A549 (cell line): ENCODE results near the gene PIP5K1B. TPM values are rescaled to one million over a fixed set of nuclear protein-coding genes. Genes with fewer than 3 reads are reported as not detected.

Experiments
- ATAC-seq, 2 experiments: fragments of 200-7000 bp in 1 of 2; fragments of >200 bp in 1 of 2; cut with Nextera tagmentation in 1 of 2; cut with Tn5 transposase in 1 of 2; 3 replicates each; pipeline versions ENCODE4 v1.8.0 to v1.9.1; 2018 to 2020; ENCODE audit warnings: mild to moderate bottlenecking in 1 of 2, moderate library complexity in 1 of 2
- CTCF ChIA-PET: fragments of 300-600 bp; sonication (Branson Sonifier 250); formaldehyde crosslinking; extraction: SDS; loops from one replicate; lab custom pipeline; 2021; ENCODE audit warnings: antibody characterized with exemption, inconsistent platforms; lab: Yijun Ruan, JAX
- POLR2A ChIA-PET: fragments of 350-600 bp; formaldehyde crosslinking; extraction: SDS; loops from one replicate; lab custom pipeline; 2021; ENCODE audit warnings: antibody characterized with exemption, inconsistent platforms; lab: Yijun Ruan, JAX
- DNase-seq, 2 experiments: peaks; one replicate each; pipeline versions ENCODE4 v3.0.0 to v3.0.0-alpha.2; 2011 to 2016; ENCODE audit warnings: low read depth in 1 of 2, low spot score in 1 of 2
- FAIRE-seq: peaks from 2 replicates; lab custom pipeline; 2011; peaks lifted over from hg19 to GRCh38; lab: Jason Lieb, UNC
- H3K27ac ChIP-seq, 2 experiments: fragments of >200 bp; sonication (Bioruptor Twin); formaldehyde crosslinking; 3 replicates each; pipeline ENCODE4 v1.5.1; 2016 to 2017
- H3K4me1 ChIP-seq: fragments of >200 bp; sonication (Bioruptor Twin); formaldehyde crosslinking; 3 replicates; pipeline ENCODE4 v1.6.1; 2016
- H3K4me2 ChIP-seq: fragments of >200 bp; sonication (Bioruptor Twin); formaldehyde crosslinking; 3 replicates; pipeline ENCODE4 v1.6.1; 2016
- H3K4me3 ChIP-seq: fragments of >200 bp; sonication (Bioruptor Twin); formaldehyde crosslinking; 3 replicates; pipeline ENCODE4 v1.5.1; 2016
- H3K9me3 ChIP-seq: fragments of >200 bp; sonication (Bioruptor Twin); formaldehyde crosslinking; 3 replicates; pipeline ENCODE4 v1.6.1; 2016
- CEBPB ChIP-seq, 2 experiments: fragments of >200 bp in 1 of 2; sonication (Bioruptor Twin) in 1 of 2; formaldehyde crosslinking in 1 of 2; IDR thresholded peaks; 2 replicates each; pipeline ENCODE4 v1.6.1; 2012 to 2016
- EHF ChIP-seq: fragments of 250-450 bp; sonication (Bioruptor Pico); IDR thresholded peaks from 2 replicates; pipeline ENCODE4 v1.5.0; 2020; ENCODE audit warnings: mild to moderate bottlenecking
- EHMT2 ChIP-seq: fragments of 200-600 bp; sonication (generic); IDR thresholded peaks from 2 replicates; pipeline ENCODE4 v1.6.1; 2016; ENCODE audit warnings: antibody characterized with exemption, low read depth, mild to moderate bottlenecking, moderate library complexity
- EP300 ChIP-seq, 2 experiments: fragments of >200 bp; sonication (Bioruptor Twin); formaldehyde crosslinking; IDR thresholded peaks; 2 replicates in 1 of 2; 3 replicates in 1 of 2; pipeline ENCODE4 v1.6.1; 2016 to 2017
- FOSB ChIP-seq: fragments of 250-450 bp; sonication (Bioruptor Pico); IDR thresholded peaks from 2 replicates; pipeline ENCODE4 v1.5.0; 2020; ENCODE audit warnings: mild to moderate bottlenecking, moderate library complexity
- GATA3 ChIP-seq: IDR thresholded peaks from 2 replicates; pipeline ENCODE4 v1.6.1; 2012; ENCODE audit warnings: borderline replicate concordance
- HOXB13 ChIP-seq: fragments of 250-450 bp; sonication (Bioruptor Pico); IDR thresholded peaks from 2 replicates; pipeline ENCODE4 v1.5.0; 2020; ENCODE audit warnings: low read depth, mild to moderate bottlenecking, moderate library complexity
- HOXB5 ChIP-seq: fragments of 250-450 bp; sonication (Bioruptor Pico); IDR thresholded peaks from 2 replicates; pipeline ENCODE4 v1.5.0; 2020; ENCODE audit warnings: mild to moderate bottlenecking, moderate library complexity
- MAZ ChIP-seq: fragments of 150-350 bp; IDR thresholded peaks from 2 replicates; pipeline ENCODE4 v1.6.1; 2014; ENCODE audit warnings: antibody characterized with exemption, low read depth, low read length, borderline replicate concordance
- NPAS2 ChIP-seq: fragments of 250-450 bp; sonication (Bioruptor Pico); IDR thresholded peaks from 2 replicates; pipeline ENCODE4 v1.8.0; 2022; ENCODE audit warnings: mild to moderate bottlenecking, moderate library complexity, borderline replicate concordance
- NR3C1 ChIP-seq: fragments of >200 bp; sonication (Bioruptor Twin); formaldehyde crosslinking; IDR thresholded peaks from 3 replicates; pipeline ENCODE4 v1.6.1; 2017
- POLR2A ChIP-seq: IDR thresholded peaks from 2 replicates; pipeline ENCODE4 v1.6.1; 2012; ENCODE audit warnings: mild to moderate bottlenecking, low read length
- RAD21 ChIP-seq, 2 experiments: fragments of >200 bp in 1 of 2; sonication (Bioruptor Twin) in 1 of 2; formaldehyde crosslinking in 1 of 2; IDR thresholded peaks in 1 of 2; conservative IDR thresholded peaks in 1 of 2; 2 replicates in 1 of 2; 3 replicates in 1 of 2; pipeline ENCODE4 v1.6.1; 2012 to 2018; ENCODE audit warnings: inconsistent platforms in 1 of 2
- TFCP2L1 ChIP-seq: fragments of 250-450 bp; sonication (Bioruptor Pico); IDR thresholded peaks from 2 replicates; pipeline ENCODE4 v1.5.0; 2021; ENCODE audit warnings: mild to moderate bottlenecking
- TP53 ChIP-seq: fragments of 250-450 bp; sonication (Bioruptor Pico); IDR thresholded peaks from 2 replicates; pipeline ENCODE4 v1.5.0; 2021; ENCODE audit warnings: mild to moderate bottlenecking, moderate library complexity
- ZC3H11A ChIP-seq: fragments of 450-650 bp; IDR thresholded peaks from 2 replicates; pipeline ENCODE4 v1.6.1; 2014; ENCODE audit warnings: antibody characterized with exemption, mild to moderate bottlenecking
- ZFP36 ChIP-seq: fragments of 450-650 bp; IDR thresholded peaks from 2 replicates; pipeline ENCODE4 v1.6.1; 2014; ENCODE audit warnings: borderline replicate concordance; ENCODE audit not compliant: partially characterized antibody
- WGBS: methylation state at CpG from one replicate; pipeline ENCODE4 v1.1.6; 2017; ENCODE audit errors: missing lambda C conversion rate; 5-methylcytosine and 5-hydroxymethylcytosine counted together
- polyA plus RNA-seq, 4 experiments: library from polyadenylated mRNA; depleted of rRNA in 3 of 4; stranded (reverse); fragments of >200 nt; fragmentation: RNase III in 1 of 4; extraction: RNeasy Plus Mini Kit Qiagen cat#74134 plus additional on column Dnase treatment in 1 of 4; gene quantifications; 2 replicates in 3 of 4; 3 replicates in 1 of 4; pipeline ENCODE4 v1.2.3, GENCODE V29; 2011 to 2017
- TF ChIP-seq, protein P1 (sequence below): fragments of 250-450 bp; sonication (Bioruptor Pico); IDR thresholded peaks from 2 replicates; pipeline ENCODE4 v1.5.0; 2021; ENCODE audit warnings: mild to moderate bottlenecking, moderate library complexity, borderline replicate concordance
- TF ChIP-seq, protein P2 (sequence below): fragments of >200 bp; sonication (Bioruptor Twin); formaldehyde crosslinking; IDR thresholded peaks from 3 replicates; pipeline ENCODE4 v1.5.1; 2016
- TF ChIP-seq, protein P3 (sequence below): fragments of >200 bp; sonication (Bioruptor Twin); formaldehyde crosslinking; IDR thresholded peaks from 2 replicates; pipeline ENCODE4 v1.6.1; 2016
- TF ChIP-seq, protein P4 (sequence below): fragments of 250-450 bp; sonication (Bioruptor Pico); IDR thresholded peaks from 2 replicates; pipeline ENCODE4 v1.5.0; 2020; ENCODE audit warnings: low read depth, mild to moderate bottlenecking, moderate library complexity
- TF ChIP-seq, protein P5 (sequence below): fragments of >200 bp; sonication (Bioruptor Twin); formaldehyde crosslinking; IDR thresholded peaks from 3 replicates; pipeline ENCODE4 v1.6.1; 2016
- TF ChIP-seq, protein P6 (sequence below): fragments of 150-350 bp; IDR thresholded peaks from 2 replicates; pipeline ENCODE4 v1.6.1; 2014; ENCODE audit warnings: low read depth, mild to moderate bottlenecking, low read length

The PIP5K1B gene
- polyA plus RNA-seq, 2 of the 4 experiments (the other 2 are of a cell fraction), result not detected

DNA sequence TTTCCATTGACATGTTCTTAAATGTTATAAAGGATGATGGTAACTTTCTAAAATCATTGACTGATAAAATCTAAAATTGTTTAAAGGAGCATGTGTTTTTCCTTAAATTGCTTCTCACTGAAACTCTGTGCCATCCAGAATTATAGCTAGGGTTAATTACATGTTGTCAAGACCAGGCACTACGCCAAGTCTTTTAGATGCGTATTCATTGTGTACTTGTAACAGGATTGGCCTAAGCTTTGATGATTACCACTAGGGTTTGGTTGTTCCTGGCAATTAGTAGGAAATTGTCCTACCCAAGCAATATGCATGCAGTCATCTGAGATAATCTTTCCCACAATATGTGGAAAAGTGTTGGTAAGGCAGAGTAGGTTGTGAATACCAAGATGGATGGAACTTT, 265.1 kb downstream of the PIP5K1B start:
- H3K4me3 ChIP-seq, result no peak overlapping the region
- WGBS, result 78% methylated on average over 2 of the region's 2 CpGs
- CTCF ChIA-PET, result no interaction called here
- no peak for FAIRE-seq
- H3K27ac ChIP-seq, result no peak overlapping the region
- no peak overlapping the region for H3K4me2 ChIP-seq
- no peak for DNase-seq
- H3K4me1 ChIP-seq, result no peaks in the 10 kb centered on the region
- ATAC-seq, result no peak
- no peak for TF ChIP-seq HOXB5 (CRISPR knock-in tag)
- no peak for TF ChIP-seq HOXB13 (CRISPR knock-in tag)
- TF ChIP-seq, protein P1, sequence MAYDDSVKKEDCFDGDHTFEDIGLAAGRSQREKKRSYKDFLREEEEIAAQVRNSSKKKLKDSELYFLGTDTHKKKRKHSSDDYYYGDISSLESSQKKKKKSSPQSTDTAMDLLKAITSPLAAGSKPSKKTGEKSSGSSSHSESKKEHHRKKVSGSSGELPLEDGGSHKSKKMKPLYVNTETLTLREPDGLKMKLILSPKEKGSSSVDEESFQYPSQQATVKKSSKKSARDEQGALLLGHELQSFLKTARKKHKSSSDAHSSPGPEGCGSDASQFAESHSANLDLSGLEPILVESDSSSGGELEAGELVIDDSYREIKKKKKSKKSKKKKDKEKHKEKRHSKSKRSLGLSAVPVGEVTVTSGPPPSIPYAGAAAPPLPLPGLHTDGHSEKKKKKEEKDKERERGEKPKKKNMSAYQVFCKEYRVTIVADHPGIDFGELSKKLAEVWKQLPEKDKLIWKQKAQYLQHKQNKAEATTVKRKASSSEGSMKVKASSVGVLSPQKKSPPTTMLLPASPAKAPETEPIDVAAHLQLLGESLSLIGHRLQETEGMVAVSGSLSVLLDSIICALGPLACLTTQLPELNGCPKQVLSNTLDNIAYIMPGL (CRISPR knock-in tag), result no peak
- no peak for TF ChIP-seq GATA3
- TF ChIP-seq ZC3H11A, result no peak
- no peak for TF ChIP-seq FOSB (CRISPR knock-in tag)
- POLR2A ChIA-PET, result no interaction called here
- no peaks in the 10 kb centered on the region for H3K9me3 ChIP-seq

DNA sequence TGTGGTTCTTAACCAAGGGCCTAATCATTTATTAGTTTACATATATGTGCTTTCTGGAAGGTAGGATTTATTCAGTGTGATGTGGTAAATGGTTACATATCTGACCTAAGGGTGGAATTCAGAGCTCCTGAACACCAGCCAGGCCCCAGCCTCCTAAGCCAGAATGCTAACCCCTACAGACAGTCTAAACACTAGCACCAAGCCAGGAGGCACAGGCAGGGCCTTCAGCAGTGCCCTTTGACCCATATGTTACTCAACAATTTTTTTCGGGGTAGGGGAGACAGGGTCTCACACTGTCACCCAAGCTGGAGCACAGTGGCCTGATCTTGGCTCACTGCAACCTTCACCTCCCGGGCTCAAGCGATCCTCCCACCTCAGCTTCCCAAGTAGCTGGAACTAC, 268.6 kb downstream of the PIP5K1B start:
- no peak for FAIRE-seq
- no peak for DNase-seq
- no peak for ATAC-seq
- Histone ChIP-seq H3K4me3 (no peak overlapping the region), H3K4me1 (no peaks in the 10 kb centered on the region), H3K27ac (no peak overlapping the region), H3K4me2 (no peak overlapping the region), H3K9me3 (no peaks in the 10 kb centered on the region)
- TF ChIP-seq, protein P2, sequence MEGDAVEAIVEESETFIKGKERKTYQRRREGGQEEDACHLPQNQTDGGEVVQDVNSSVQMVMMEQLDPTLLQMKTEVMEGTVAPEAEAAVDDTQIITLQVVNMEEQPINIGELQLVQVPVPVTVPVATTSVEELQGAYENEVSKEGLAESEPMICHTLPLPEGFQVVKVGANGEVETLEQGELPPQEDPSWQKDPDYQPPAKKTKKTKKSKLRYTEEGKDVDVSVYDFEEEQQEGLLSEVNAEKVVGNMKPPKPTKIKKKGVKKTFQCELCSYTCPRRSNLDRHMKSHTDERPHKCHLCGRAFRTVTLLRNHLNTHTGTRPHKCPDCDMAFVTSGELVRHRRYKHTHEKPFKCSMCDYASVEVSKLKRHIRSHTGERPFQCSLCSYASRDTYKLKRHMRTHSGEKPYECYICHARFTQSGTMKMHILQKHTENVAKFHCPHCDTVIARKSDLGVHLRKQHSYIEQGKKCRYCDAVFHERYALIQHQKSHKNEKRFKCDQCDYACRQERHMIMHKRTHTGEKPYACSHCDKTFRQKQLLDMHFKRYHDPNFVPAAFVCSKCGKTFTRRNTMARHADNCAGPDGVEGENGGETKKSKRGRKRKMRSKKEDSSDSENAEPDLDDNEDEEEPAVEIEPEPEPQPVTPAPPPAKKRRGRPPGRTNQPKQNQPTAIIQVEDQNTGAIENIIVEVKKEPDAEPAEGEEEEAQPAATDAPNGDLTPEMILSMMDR, result no peak
- TF ChIP-seq, protein P3, sequence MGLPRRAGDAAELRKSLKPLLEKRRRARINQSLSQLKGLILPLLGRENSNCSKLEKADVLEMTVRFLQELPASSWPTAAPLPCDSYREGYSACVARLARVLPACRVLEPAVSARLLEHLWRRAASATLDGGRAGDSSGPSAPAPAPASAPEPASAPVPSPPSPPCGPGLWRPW, result no peak
- no peak for TF ChIP-seq MAZ
- TF ChIP-seq ZC3H11A, result no peak
- no peak for TF ChIP-seq ZFP36
- TF ChIP-seq EHF (CRISPR knock-in tag), result no peak
- no peak for TF ChIP-seq TP53 (CRISPR knock-in tag)
- ChIA-PET CTCF (interaction anchor here (1.1 to 1.3 kb wide), 4 partner anchors 26 to 76 kb away, joined by 3 read pairs; partner anchors contain the start of gene FXN), POLR2A (no interaction called here)
- 60% methylated on average over 3 of the region's 3 CpGs for WGBS

DNA sequence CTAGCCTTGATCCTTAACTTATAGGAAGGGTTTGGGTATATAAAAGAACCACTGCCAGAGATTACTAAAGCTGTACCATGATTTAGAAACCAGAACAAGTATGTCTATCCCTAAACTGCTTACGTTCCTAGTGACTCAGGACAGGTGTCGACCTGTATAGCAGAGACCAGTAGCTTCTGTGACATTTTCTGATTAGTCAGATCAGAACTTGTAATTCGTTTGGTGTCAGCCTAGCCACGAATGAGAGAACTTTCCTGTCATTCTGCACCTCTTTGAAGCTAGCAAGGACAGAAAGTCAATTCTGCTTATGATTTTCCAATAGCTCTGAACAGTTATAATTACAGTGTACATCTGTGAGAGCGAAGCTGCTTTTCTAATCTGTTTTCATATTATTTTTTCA, 269.4 kb downstream of the PIP5K1B start:
- ChIA-PET POLR2A (no interaction called here), CTCF (interaction anchor here (1.1 to 1.2 kb wide), 3 partner anchors 25 to 77 kb away, joined by 3 read pairs; no protein-coding TSS in a partner anchor)
- no peak for DNase-seq
- H3K4me2 ChIP-seq, result no peak overlapping the region
- no peak overlapping the region for H3K27ac ChIP-seq
- no peak for FAIRE-seq
- no peaks in the 10 kb centered on the region for H3K4me1 ChIP-seq
- H3K9me3 ChIP-seq, result no peaks in the 10 kb centered on the region
- H3K4me3 ChIP-seq, result no peak overlapping the region
- WGBS, result 35% methylated on average over 5 of the region's 5 CpGs
- ATAC-seq, result no peak
- no peak for TF ChIP-seq NPAS2 (CRISPR knock-in tag)
- TF ChIP-seq POLR2A, result no peak
- TF ChIP-seq EHMT2, result no peak
- no peak for TF ChIP-seq RAD21 (conservative IDR thresholded peaks at IDR 0.05 in 1 of 2, IDR thresholded peaks at IDR 0.05 in 1 of 2)
- no peak for TF ChIP-seq EP300 (IDR thresholded peaks at IDR 0.05)
- no peak for TF ChIP-seq GATA3
- TF ChIP-seq TFCP2L1 (CRISPR knock-in tag), result no peak
- TF ChIP-seq, protein P4, sequence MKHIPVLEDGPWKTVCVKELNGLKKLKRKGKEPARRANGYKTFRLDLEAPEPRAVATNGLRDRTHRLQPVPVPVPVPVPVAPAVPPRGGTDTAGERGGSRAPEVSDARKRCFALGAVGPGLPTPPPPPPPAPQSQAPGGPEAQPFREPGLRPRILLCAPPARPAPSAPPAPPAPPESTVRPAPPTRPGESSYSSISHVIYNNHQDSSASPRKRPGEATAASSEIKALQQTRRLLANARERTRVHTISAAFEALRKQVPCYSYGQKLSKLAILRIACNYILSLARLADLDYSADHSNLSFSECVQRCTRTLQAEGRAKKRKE (CRISPR knock-in tag), result no peak
- TF ChIP-seq, protein P5, sequence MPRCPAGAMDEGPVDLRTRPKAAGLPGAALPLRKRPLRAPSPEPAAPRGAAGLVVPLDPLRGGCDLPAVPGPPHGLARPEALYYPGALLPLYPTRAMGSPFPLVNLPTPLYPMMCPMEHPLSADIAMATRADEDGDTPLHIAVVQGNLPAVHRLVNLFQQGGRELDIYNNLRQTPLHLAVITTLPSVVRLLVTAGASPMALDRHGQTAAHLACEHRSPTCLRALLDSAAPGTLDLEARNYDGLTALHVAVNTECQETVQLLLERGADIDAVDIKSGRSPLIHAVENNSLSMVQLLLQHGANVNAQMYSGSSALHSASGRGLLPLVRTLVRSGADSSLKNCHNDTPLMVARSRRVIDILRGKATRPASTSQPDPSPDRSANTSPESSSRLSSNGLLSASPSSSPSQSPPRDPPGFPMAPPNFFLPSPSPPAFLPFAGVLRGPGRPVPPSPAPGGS, result no peak
- TF ChIP-seq ZFP36, result no peak
- no peak for TF ChIP-seq NR3C1
- TF ChIP-seq, protein P2, result no peak
- TF ChIP-seq, protein P6, sequence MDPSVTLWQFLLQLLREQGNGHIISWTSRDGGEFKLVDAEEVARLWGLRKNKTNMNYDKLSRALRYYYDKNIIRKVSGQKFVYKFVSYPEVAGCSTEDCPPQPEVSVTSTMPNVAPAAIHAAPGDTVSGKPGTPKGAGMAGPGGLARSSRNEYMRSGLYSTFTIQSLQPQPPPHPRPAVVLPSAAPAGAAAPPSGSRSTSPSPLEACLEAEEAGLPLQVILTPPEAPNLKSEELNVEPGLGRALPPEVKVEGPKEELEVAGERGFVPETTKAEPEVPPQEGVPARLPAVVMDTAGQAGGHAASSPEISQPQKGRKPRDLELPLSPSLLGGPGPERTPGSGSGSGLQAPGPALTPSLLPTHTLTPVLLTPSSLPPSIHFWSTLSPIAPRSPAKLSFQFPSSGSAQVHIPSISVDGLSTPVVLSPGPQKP, result no peak
- TF ChIP-seq CEBPB (IDR thresholded peaks at IDR 0.05), result no peak
